Hematopoietic multipotent progenitor cell treated with erythropoietin and hydrocortisone succinate and interleukin-3 and kit ligand, for 8 days (in vitro differentiated cells): Measurements from ENCODE around the gene ZNF454.

Experiments
- DNase-seq: peaks from one replicate; pipeline ENCODE4 v3.0.0-alpha.2; 2015

The ZNF454 gene

DNA sequence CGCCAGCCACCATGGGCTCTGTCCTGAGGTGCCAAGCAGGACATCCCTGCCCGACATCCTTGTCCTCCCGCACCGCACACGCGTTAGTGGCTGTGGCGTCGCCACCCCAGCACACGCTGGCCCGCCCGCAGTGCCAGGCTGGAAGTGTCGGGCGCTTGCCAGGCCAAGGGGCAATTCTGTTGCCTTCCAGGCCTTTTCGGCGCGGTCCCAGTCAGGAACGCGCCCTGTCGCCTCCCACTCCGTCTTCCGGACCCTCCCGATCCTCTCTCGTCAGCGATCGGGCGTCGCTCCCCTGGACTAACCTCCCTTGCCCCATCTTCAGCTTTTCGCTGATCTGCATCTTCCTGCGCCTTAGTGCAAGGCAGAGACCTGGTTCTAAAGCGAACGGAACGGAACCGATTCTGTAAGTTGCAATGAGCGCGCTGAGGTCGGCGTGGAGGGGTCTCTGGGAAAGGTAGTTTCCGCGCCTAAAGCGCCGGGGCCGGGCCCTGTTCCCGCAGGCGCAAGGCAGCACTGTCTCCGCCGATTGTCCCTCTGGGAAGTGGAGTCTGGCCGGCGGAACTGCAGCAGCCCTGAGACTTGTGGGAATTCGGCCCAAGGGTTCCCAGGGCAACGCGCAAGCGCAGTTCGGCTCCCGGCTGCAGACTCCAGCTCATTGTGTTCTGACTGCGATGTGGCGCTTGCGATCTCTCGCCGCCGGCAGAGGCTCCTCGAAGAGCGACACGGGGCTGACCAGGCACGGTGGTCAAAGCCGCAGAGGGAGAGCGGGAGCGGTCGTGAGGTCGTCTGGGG, at the start of gene ZNF454:
Gene ZNF454 (plus strand): TSS at position 630 of the 792 bp plus-strand sequence. CDS start 1,594 bp downstream, outside the sequence.
- DNase-seq, result no peak

DNA sequence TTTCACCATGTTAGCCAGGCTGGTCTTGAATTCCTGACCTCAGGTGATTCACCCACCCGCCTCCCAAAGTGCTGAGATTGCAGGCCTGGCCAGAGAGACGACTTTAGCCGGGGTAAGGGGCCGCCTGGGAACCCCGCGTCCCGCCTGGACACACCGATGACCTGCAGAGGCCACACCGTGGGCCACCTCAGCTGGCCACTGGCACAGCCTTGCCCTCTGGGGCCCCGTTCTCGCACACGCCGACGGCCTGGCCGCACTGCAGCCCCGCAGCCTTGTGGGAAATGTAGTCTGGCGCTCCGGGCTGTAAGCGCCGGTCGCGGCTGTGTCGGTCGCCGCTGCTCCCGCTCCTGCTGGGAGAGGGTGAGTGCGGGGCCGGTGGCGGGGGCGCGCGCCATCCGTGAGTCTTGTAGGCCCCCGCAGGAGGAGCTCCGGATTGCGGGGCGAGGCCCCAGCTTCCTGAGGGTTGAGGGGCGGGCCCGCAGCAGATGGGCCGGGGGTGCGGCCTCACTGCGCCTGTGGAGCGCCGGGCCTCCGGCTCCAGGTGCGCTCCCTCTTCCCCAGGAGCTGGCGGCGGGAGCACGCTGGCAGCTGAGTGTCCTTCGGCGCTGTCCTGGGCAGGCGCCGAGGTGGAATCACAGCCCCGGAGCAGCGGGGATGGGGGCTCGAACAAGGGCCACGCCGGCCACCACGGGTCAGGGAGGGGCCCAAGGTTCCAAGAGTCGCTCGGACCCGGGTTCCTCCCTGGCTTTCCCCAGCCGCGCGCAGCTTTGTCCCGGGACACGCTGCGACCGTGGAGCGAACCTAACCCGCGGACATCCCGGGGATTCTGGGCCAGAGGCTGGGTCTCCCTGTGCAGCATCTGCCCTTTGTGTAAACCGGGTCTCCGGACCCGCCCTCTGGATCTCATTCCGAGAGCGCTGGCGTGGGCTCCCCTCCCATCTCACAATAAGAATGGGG, 45.1 kb upstream of the ZNF454 start, which contains the start of gene ZFP2:
Gene ZFP2 (plus strand): TSS at position 299 of the 957 bp plus-strand sequence. CDS start 35,401 bp downstream, outside the sequence.
- no peak for DNase-seq

- DNase-seq, result no peak
These were observed 41.7 kb upstream of the ZNF454 start for GRCh38 chr5:178899289-178899688.

- DNase-seq, result no peak
These were observed 38.1 kb upstream of the ZNF454 start for GRCh38 chr5:178902849-178903248.

DNA sequence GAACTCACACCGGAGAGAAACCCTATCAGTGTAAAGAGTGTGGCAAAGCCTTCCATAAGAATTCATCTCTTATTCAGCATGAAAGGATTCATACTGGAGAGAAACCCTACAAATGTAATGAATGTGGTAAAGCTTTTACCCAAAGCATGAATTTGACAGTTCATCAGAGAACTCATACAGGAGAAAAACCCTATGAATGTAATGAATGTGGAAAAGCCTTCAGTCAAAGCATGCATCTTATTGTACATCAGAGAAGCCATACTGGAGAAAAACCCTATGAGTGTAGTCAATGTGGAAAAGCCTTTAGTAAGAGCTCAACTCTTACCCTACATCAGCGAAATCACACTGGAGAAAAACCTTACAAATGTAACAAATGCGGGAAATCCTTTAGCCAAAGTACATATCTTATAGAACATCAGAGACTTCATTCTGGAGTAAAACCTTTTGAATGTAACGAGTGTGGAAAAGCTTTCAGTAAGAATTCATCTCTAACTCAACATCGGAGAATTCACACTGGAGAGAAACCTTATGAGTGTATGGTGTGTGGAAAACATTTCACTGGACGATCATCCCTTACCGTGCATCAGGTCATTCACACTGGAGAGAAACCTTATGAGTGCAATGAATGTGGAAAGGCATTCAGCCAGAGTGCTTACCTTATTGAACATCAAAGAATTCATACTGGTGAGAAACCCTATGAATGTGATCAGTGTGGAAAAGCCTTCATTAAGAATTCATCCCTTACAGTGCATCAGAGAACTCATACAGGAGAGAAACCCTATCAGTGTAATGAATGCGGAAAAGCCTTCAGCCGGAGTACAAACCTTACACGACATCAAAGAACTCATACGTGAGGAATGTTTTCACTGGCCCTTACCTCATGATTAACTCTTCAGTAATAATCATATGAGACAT, 8.9 kb upstream of the ZNF454 start:
- DNase-seq, result no peak

GRCh38 chr5:178941361-178941760, 363 bp downstream of the ZNF454 start:
- no peak for DNase-seq

DNA sequence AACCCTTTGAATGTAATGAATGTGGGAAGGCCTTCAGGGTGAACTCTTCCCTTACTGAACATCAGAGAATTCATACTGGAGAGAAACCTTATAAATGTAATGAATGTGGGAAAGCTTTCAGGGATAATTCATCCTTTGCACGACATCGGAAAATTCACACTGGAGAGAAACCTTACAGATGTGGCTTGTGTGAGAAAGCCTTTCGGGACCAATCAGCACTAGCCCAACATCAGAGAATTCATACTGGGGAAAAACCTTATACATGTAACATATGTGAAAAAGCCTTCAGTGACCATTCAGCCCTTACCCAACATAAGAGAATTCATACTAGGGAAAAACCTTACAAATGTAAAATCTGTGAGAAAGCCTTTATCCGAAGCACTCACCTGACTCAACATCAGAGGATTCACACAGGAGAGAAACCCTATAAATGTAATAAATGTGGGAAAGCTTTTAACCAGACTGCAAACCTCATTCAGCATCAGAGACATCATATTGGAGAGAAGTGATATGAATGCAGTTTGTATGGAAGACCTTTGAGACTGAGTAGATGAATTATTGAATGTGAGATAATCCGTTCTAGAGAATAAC, 24.6 kb downstream of the ZNF454 start:
- DNase-seq, result no peak

DNA sequence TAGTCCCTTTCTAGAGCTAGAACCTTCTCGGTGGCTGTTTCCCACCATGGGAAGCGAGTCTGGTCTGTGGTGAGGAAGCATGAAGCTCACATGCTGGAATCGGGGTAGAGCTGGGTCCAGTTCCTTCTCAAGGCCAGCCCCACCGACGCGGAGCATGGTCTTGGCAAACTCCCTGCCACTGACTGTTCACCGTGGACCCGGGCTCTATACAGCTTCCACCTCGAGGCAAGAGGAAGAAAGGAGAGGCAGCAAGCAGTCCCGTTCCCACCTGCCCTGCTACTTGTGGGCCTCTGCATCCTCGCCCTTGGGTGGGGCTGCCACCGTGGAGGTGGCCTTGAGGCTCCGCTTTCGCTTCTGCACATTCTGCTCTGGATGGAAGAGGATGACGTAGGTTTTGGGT, 40.4 kb downstream of the ZNF454 start:
- DNase-seq, result no peak

DNA sequence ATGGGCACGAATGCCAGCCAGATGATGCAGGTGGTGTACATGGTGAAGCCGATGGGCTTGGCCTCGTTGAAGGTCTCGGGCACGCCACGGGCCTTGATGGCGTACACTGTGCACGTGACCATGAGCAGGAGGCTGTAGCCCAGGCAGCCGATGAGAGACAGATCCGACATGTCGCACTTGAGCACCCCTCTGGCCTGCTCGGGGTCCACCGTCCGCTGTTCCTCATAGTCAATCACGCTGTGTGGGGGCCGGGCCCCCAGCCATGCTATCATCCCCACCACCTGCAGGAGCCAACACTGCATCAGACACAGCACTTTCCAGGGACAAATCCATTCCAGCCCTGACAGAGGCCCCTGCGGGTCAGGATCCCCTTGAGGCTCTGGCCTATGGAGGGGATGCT, 41.9 kb downstream of the ZNF454 start:
- DNase-seq, result no peak

- DNase-seq, result no peak
These were observed 42.7 kb downstream of the ZNF454 start for GRCh38 chr5:178983728-178984127.

DNA sequence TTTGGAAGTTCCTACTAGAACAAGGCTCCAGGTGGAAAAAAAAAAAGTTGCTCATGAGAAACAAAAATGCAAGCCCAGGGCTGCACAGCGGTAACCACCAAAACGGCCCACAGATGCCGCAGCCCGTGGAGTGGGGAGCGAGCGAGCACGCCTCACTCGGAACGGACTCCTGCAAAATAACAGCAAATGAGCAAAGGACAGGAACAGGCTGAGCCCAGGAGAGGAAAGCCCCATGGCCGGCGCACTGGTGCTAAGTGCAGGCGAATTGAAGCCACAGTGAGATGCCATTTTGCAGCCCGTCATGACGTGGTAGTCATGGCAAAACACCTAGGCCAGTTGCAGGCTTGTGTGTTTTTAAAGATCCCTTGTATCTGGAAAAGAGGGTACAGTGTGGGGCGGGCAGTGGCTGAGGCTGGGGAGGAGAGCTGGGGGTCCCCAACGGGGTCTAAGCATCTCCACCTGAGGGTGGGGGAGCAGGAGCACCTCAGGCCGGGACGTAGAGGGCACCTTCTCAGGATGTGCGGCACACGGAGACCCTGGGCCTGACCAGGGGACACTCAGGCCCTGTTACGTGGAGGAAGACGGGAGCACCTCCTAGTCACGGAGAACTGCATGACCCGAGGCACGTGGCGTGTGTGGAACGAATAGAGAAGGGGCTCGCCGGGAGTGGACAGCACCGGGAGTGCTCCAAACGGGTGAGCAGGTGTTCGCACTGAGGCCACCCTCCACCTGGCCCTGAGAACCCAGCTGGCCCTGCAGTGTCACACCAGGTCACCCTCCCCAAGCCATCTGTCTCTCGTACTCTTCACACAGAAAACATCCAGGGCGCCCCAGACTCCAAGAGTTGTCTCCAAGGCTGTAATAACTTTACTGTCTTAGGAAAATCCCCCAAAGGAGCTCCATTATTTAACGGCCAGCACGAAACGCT, 43.4 kb downstream of the ZNF454 start:
- DNase-seq, result no peak

DNA sequence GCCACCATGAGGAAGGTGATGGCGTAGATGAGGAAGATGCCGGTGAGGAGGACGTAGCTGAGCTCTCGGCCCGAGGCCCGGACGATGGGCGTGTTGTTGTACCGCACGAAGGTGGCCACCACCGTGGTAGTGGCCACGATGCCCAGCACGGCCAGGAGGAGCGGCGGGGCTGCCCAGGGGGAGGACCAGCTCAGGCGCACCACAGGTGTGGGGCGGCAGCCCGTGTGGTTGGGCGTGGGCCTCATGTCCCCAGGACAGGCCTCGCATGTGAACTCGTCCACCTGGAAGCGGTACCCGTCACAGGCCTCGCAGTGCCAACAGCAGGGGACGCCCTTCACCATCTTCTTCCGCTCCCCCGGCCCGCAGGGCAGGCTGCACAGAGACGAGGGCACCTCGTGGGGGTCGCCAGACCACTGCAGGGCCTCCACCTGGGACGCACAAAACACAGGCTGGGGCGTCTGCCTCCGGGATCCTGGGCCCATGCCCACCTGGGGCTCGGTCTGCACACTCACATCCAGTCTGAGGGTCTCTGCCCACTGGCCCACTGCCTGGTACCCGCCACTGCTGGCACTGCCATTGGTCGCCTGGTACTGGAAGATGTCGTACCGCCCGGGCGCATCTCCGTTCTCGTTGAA, 45.4 kb downstream of the ZNF454 start:
- DNase-seq, result no peak

- DNase-seq, result no peak
These were observed 47.6 kb downstream of the ZNF454 start for GRCh38 chr5:178988436-178989220.

GRCh38 chr5:178989311-178989710, 48.3 kb downstream of the ZNF454 start:
- no peak for DNase-seq

- no peak for DNase-seq
These were observed 49.5 kb downstream of the ZNF454 start for GRCh38 chr5:178990491-178990890.

DNA sequence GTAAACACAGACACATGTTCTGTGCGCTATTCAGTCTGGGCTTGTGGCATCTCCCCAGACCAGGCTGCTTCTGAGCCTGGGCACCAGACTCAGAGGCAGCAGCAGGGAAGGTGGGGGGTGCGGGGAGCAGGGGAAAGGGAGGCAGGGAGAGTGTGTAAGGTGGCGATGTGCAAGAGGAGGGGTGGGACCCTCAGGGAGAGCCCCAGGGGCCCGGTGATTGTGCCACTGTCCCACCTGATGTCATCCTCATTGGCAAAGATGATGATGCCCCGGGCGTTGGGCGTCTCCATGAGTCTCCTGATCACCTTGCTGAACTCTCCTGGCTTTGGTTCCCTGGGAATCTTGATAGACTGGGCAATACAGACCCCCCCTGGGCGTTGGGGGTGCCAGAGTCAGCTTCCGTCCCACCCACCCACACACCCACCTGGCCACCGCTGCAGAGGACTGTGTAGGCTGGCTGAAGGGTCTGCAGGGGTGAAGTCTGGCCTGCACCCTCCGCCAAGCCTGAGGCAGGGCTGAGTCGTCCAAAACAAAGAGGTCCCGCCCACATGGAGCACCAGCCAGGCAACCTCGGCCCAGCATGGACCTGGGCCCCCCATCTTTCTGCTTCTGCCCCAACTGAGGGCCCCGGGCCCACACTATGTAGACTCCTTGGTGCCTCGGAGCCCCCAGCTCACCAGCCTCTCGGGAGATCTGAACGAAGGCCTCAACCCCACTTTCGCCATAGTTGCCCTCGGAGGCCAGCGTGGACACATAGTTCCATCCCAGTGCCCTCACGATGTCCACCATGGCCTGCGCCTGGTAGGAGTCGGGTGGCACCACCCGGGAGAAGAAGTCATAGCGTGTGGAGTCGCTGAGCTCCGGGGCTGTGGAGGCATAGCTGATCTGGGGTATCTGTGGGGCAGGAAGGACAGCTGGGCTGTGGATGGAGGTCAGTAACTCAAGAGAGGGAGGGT, 50.5 kb downstream of the ZNF454 start:
- DNase-seq, result no peak

DNA sequence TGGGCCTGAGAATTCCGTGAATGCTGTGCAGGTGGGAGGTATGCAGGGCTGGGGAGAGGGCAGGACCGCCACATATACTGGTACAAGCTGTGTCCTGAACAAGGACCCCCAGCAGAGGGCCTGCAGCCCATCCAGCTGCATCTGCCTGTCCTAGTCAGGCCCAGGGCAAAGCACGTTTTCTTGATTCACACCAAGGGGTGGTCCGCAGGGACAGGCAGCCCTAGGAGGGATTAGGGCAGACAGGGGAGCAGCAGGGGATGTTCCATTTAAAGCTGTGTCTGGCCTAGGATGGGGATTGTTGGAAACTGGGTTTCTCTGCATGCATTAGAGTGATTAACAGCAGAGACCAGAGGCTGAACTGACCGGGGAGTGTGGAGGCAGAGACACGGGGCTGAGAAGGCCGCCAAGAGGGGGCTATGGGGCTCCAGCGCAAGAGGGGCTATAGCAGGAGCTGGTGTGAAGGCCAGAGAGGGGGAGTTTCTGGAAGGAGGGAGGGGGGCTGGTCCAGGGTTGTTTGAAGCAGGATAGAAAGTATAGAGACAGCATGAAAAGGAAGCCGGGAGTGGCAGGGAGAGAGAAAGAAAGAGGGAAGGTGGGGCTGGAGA, 51.4 kb downstream of the ZNF454 start:
- no peak for DNase-seq

GRCh38 chr5:178993236-178993765, 52.3 kb downstream of the ZNF454 start:
- DNase-seq, result no peak
